GM21526 (cell line): ENCODE results near the gene TARM1.

ENCODE experiments used
- ATAC-seq: cut with Tn5 transposase; IDR thresholded peaks from one replicate; pipeline ENCODE4 v1.9.1; 2021; ENCODE audit warnings: moderate library complexity; ENCODE audit not compliant: unreplicated experiment, low FRiP score

TARM1 gene

GRCh38 chr19:54035215-54036178 lies 45.7 kb downstream of the TARM1 start:
- ATAC-seq: no peak

GRCh38 chr19:54030895-54031586 lies 50.1 kb downstream of the TARM1 start:
- ATAC-seq: no peak

- no peak for ATAC-seq
Observed at GRCh38 chr19:54029930-54030490, 51.2 kb downstream of the TARM1 start.

- no peak for ATAC-seq
Observed at GRCh38 chr19:54029301-54029700, 51.9 kb downstream of the TARM1 start.

GRCh38 chr19:54026656-54027055 lies 54.5 kb downstream of the TARM1 start:
- no peak for ATAC-seq

- ATAC-seq: no peak
Observed at GRCh38 chr19:54024660-54025059, 56.5 kb downstream of the TARM1 start.

GRCh38 chr19:54023191-54023590 lies 58.0 kb downstream of the TARM1 start:
- no peak for ATAC-seq

- ATAC-seq: no peak
Observed at GRCh38 chr19:54021932-54022331, 59.2 kb downstream of the TARM1 start.

- ATAC-seq: no peak
Observed at GRCh38 chr19:54021363-54021762, 59.8 kb downstream of the TARM1 start.
